B cell (primary cell): Measurements from ENCODE around the gene GPR137. TPM values are rescaled to one million over a fixed set of nuclear protein-coding genes. Genes with fewer than 3 reads are reported as not detected.

Experiments
- ATAC-seq: fragments of 200-7000 bp; cut with Tn5 transposase; one replicate; pipeline ENCODE4 v1.10.0; 2021; ENCODE audit warnings: low read depth, mild to moderate bottlenecking, moderate number of reproducible peaks, moderate library complexity
- CTCF ChIA-PET: fragments of 350-600 bp; sonication (Branson Sonifier 250); formaldehyde crosslinking; loops from one replicate; lab custom pipeline; 2021; ENCODE audit warnings: antibody characterized with exemption, inconsistent platforms; lab: Charles Lee
- POLR2A ChIA-PET: fragments of 350-600 bp; sonication (Branson Sonifier 250); formaldehyde crosslinking; loops from one replicate; lab custom pipeline; 2021; ENCODE audit warnings: antibody characterized with exemption; lab: Charles Lee
- DNase-seq: peaks from one replicate; pipeline ENCODE4 v3.0.0; 2013
- H2AFZ ChIP-seq: 2 replicates; pipeline ENCODE4 v1.6.1; 2012; ENCODE audit warnings: mild to moderate bottlenecking, low read depth, low read length; ENCODE audit not compliant: insufficient read depth, poor library complexity, severe bottlenecking
- H3K27ac ChIP-seq, 2 donors: 1 replicate in 1 of 2; 2 replicates in 1 of 2; pipeline ENCODE4 v1.5.1; 2012 to 2013; ENCODE audit warnings: low read length in 2 of 2, mild to moderate bottlenecking in 2 of 2, moderate library complexity in 1 of 2
- H3K27me3 ChIP-seq, 4 experiments: fragments of 200-600 bp in 1 of 4; sonication (generic) in 1 of 4; replicated peaks in 1 of 4; 1 replicate in 2 of 4; 2 replicates in 2 of 4; pipeline versions ENCODE4 v1.6.1 to v1.7.0; 2013 to 2016; ENCODE audit warnings: low read length in 3 of 4, mild to moderate bottlenecking in 2 of 4, mixed read lengths in 1 of 4, moderate library complexity in 1 of 4; ENCODE audit not compliant: insufficient read depth in 4 of 4, control insufficient read depth in 3 of 4; ENCODE audit errors: control extremely low read depth in 1 of 4
- H3K36me3 ChIP-seq, 2 experiments: replicated peaks in 1 of 2; 1 replicate in 1 of 2; 2 replicates in 1 of 2; pipeline versions ENCODE4 v1.6.1 to v1.7.1; 2013; ENCODE audit warnings: low read length in 1 of 2; ENCODE audit not compliant: insufficient read depth in 2 of 2, control insufficient read depth in 1 of 2; ENCODE audit errors: control extremely low read depth in 1 of 2, extremely low read depth in 1 of 2
- H3K4me1 ChIP-seq, 2 donors: fragments of 200-600 bp in 1 of 2; sonication (generic) in 1 of 2; 1 replicate in 1 of 2; 2 replicates in 1 of 2; pipeline versions ENCODE4 v1.5.1 to v1.6.1; 2013 to 2017; ENCODE audit warnings: low read length in 2 of 2; ENCODE audit not compliant: control insufficient read depth in 2 of 2, insufficient read depth in 2 of 2
- H3K4me2 ChIP-seq: replicated peaks from 2 replicates; pipeline ENCODE3; 2012; ENCODE audit warnings: mild to moderate bottlenecking, low read depth, low read length; ENCODE audit not compliant: poor library complexity, severe bottlenecking
- H3K4me3 ChIP-seq, 5 experiments: fragments of 200-600 bp in 1 of 5; sonication (generic) in 1 of 5; 1 replicate in 3 of 5; 2 replicates in 2 of 5; pipeline versions ENCODE4 v1.5.1 to v1.7.0; 2011 to 2016; ENCODE audit warnings: low read length in 4 of 5, mild to moderate bottlenecking in 4 of 5, low read depth in 2 of 5, control low read depth in 1 of 5, moderate library complexity in 1 of 5; ENCODE audit not compliant: insufficient read depth in 1 of 5; ENCODE audit errors: control extremely low read depth in 1 of 5, extremely low read depth in 1 of 5
- H3K79me2 ChIP-seq: fragments of 200-600 bp; sonication (generic); one replicate; pipeline ENCODE4 v1.6.0; 2016; ENCODE audit warnings: low read length; ENCODE audit not compliant: control insufficient read depth, insufficient read depth
- H3K9ac ChIP-seq: fragments of 200-600 bp; sonication (generic); 2 replicates; pipeline ENCODE4 v1.6.1; 2017; ENCODE audit warnings: mild to moderate bottlenecking, low read length, moderate library complexity
- H3K9me3 ChIP-seq, 3 donors: one replicate each; pipeline versions ENCODE4 v1.6.1 to v1.7.1; 2013; ENCODE audit warnings: low read length in 2 of 3; ENCODE audit not compliant: control insufficient read depth in 2 of 3, insufficient read depth in 1 of 3; ENCODE audit errors: control extremely low read depth in 1 of 3
- H4K20me1 ChIP-seq: 2 replicates; pipeline ENCODE4 v1.6.0; 2012; ENCODE audit warnings: mild to moderate bottlenecking, low read length; ENCODE audit not compliant: insufficient read depth, control insufficient read depth, poor library complexity, severe bottlenecking
- H3K27ac Mint-ChIP-seq: one replicate; pipeline ENCODE4 v1.8.0; 2021; ENCODE audit warnings: mixed read lengths
- H3K27me3 Mint-ChIP-seq: one replicate; pipeline ENCODE4 v1.8.0; 2021; ENCODE audit warnings: mixed read lengths
- H3K4me1 Mint-ChIP-seq: one replicate; pipeline ENCODE4 v1.8.0; 2021; ENCODE audit warnings: mixed read lengths
- H3K4me3 Mint-ChIP-seq: one replicate; pipeline ENCODE4 v1.8.0; 2021; ENCODE audit warnings: mixed read lengths
- H3K9me3 Mint-ChIP-seq: one replicate; pipeline ENCODE4 v1.8.0; 2022; ENCODE audit warnings: mixed read lengths; ENCODE audit not compliant: insufficient read depth
- EZH2 ChIP-seq: IDR thresholded peaks from 2 replicates; pipeline ENCODE4 v1.6.1; 2012; ENCODE audit warnings: borderline replicate concordance, low read depth, mild to moderate bottlenecking, moderate library complexity, low read length; ENCODE audit not compliant: insufficient read depth, poor library complexity, severe bottlenecking
- WGBS: methylation state at CpG from one replicate; pipeline ENCODE4 v1.1.5; 2013; ENCODE audit warnings: missing lambda C conversion rate; ENCODE audit not compliant: insufficient coverage; 5-methylcytosine and 5-hydroxymethylcytosine counted together
- intact Hi-C: fragments of 100-400 bp; cut with micrococcal nuclease; formaldehyde crosslinking; loops from one replicate; pipeline ENCODE4 v1.10.0; 2022
- polyA plus RNA-seq: library from polyadenylated mRNA; depleted of rRNA; stranded (reverse); fragments of >200 nt; gene quantifications from 2 replicates; pipeline ENCODE4 v1.2.3, GENCODE V29; 2012
- total RNA-seq, 2 donors: library from RNA; stranded (reverse); fragments of 120-200 nt in 1 of 2; gene quantifications; 1 replicate in 1 of 2; 2 replicates in 1 of 2; pipeline versions ENCODE4 v1.2.3 to v1.2.4, GENCODE V29; 2013 to 2022
- TF ChIP-seq, protein P1 (sequence below): fragments of 200-600 bp; IDR thresholded peaks from one replicate; pipeline ENCODE4 v1.8.0; 2022; ENCODE audit warnings: antibody characterized with exemption, mild to moderate bottlenecking

Gene GPR137
- total and polyA plus RNA-seq, 2 donors (not counting 1 experiment from before 2014, with no cell fraction given): 49.9 to 66.1 TPM

DNA sequence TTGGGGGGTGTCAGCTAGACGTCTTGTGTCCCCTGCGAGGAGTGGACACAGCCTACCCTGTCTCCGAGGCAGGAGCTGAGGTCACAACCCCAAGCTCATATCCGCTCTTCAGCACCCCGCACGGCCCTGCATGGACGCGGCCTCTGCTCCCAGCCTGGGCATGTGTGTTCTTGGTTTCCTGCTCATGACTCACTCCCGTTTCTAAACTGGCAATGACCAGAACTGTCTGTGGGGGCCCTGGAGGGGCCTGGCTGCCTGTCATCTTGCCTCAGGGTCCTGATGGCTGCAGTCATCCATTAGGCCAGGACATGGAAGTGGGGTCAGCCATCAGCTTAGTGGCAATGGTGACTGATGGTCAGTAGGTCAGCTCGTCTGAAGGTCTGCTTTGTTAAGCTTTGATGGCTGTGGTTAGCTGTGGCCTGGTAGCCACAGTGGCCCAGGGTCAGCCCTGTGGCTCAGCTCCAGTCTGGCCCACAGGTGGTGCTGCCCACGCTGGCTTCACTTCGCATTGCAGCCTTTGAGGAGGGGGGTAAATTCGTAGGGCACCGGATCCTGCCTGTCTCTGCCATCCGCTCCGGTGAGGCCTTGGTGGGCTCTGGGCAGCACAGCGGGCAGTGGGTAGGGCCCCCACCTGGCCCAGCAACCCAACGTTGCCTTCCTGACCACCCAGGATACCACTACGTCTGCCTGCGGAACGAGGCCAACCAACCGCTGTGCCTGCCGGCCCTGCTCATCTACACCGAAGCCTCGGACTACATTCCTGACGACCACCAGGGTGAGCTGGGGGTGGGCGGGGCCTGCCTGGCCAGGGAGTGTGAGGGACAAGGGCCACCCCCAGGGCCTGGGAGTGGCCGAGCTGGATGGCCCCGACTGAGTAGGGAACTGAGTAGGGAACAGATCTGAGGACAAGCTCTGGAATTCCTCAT lies 22.4 kb upstream of the GPR137 start:
- no peak overlapping the region for H3K9ac ChIP-seq
- 93% methylated on average over 27 of the region's 29 CpGs for WGBS
- Mint-ChIP-seq H3K27ac (no peak overlapping the region), H3K27me3 (no peaks in the 10 kb centered on the region), H3K9me3 (no peaks in the 10 kb centered on the region), H3K4me3 (no peak overlapping the region), H3K4me1 (no peaks in the 10 kb centered on the region)
- peaks cover 2 to 5% of the 10 kb centered on the region in 2 donors for H3K4me1 ChIP-seq
- intact Hi-C loops: no loop called here
- no peaks in the 10 kb centered on the region for H3K9me3 ChIP-seq
- ATAC-seq (no peak), DNase-seq (no peak)
- H3K27me3 ChIP-seq: no peaks in the 10 kb centered on the region
- H4K20me1 ChIP-seq: no peaks in the 10 kb centered on the region
- no peak overlapping the region for H3K4me3 ChIP-seq
- ChIA-PET CTCF (interaction anchor here (1.2 to 1.4 kb wide), 2 partner anchors 57 to 59 kb away, joined by 3 to 4 read pairs; partner anchors contain the start of gene FERMT3), POLR2A (interaction anchor here (0.6 kb wide), 1 partner anchor 1457 kb away, joined by 4 read pairs; no protein-coding TSS in a partner anchor)
- H3K27ac ChIP-seq: no peak overlapping the region
- H3K4me2 ChIP-seq: no peak overlapping the region
- H2AFZ ChIP-seq: no peak overlapping the region
- H3K36me3 ChIP-seq: no peaks in the 10 kb centered on the region
- TF ChIP-seq, protein P1, sequence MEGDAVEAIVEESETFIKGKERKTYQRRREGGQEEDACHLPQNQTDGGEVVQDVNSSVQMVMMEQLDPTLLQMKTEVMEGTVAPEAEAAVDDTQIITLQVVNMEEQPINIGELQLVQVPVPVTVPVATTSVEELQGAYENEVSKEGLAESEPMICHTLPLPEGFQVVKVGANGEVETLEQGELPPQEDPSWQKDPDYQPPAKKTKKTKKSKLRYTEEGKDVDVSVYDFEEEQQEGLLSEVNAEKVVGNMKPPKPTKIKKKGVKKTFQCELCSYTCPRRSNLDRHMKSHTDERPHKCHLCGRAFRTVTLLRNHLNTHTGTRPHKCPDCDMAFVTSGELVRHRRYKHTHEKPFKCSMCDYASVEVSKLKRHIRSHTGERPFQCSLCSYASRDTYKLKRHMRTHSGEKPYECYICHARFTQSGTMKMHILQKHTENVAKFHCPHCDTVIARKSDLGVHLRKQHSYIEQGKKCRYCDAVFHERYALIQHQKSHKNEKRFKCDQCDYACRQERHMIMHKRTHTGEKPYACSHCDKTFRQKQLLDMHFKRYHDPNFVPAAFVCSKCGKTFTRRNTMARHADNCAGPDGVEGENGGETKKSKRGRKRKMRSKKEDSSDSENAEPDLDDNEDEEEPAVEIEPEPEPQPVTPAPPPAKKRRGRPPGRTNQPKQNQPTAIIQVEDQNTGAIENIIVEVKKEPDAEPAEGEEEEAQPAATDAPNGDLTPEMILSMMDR: no peak
- H3K79me2 ChIP-seq: no peaks in the 10 kb centered on the region

DNA sequence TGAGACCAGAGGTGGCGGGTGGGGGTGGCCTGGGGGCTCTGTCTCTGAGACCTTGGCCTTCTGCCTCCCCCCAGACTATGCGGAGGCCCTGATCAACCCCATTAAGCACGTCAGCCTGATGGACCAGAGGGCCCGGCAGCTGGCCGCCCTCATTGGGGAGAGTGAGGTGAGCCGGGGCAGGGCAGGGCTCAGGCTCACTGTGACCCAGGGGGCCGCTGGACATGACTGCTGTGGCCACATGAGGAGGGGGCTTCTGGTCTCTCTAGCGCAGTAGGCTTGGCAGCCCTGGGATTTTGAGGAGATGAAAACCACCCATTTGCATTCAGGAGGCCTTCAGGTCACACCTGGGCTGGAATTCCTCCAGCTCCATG lies 21.7 kb upstream of the GPR137 start:
- Histone ChIP-seq H3K27me3 (no peaks in the 10 kb centered on the region), H3K9ac (no peak overlapping the region), H3K4me2 (no peak overlapping the region), H4K20me1 (no peaks in the 10 kb centered on the region), H3K4me3 (no peak overlapping the region), H2AFZ (no peak overlapping the region), H3K27ac (no peak overlapping the region), H3K36me3 (no peaks in the 10 kb centered on the region), H3K4me1 (peaks cover 9 to 11% of the 10 kb centered on the region in 2 donors), H3K9me3 (no peaks in the 10 kb centered on the region), H3K79me2 (no peaks in the 10 kb centered on the region)
- DNase-seq (no peak), ATAC-seq (no peak)
- Mint-ChIP-seq H3K27me3 (no peaks in the 10 kb centered on the region), H3K27ac (no peak overlapping the region), H3K4me3 (no peak overlapping the region), H3K4me1 (peaks cover 3% of the 10 kb centered on the region), H3K9me3 (no peaks in the 10 kb centered on the region)
- TF ChIP-seq, protein P1: no peak
- TF ChIP-seq EZH2: no peak
- ChIA-PET CTCF (interaction anchor here (0.9 to 1.4 kb wide), 3 partner anchors 40 to 60 kb away, joined by 3 to 4 read pairs (median 3); partner anchors contain the start of gene FERMT3), POLR2A (interaction anchor here (0.6 kb wide), 1 partner anchor 1458 kb away, joined by 4 read pairs; no protein-coding TSS in a partner anchor)
- 99% methylated on average over 6 of the region's 8 CpGs for WGBS
- intact Hi-C loops: no loop called here
